Fibroblast of lung (primary cell): ENCODE results near the gene AP2A2. TPM values are rescaled to one million over a fixed set of nuclear protein-coding genes. Genes with fewer than 3 reads are reported as not detected.

Experiments used
- DNase-seq, 2 donors: peaks; one replicate each; pipeline versions ENCODE4 v3.0.0 to v3.0.0-alpha.2; 2010; ENCODE audit warnings: low read depth in 2 of 2
- H2AFZ ChIP-seq: 2 replicates; pipeline ENCODE4 v1.5.1; 2012; ENCODE audit warnings: low read length, control low read depth, inconsistent platforms
- H3K27ac ChIP-seq: 2 replicates; pipeline ENCODE4 v1.5.1; 2011; ENCODE audit warnings: low read length, control low read depth; ENCODE audit not compliant: insufficient read depth
- H3K27me3 ChIP-seq: 2 replicates; pipeline ENCODE4 v1.5.1; 2011; ENCODE audit warnings: mild to moderate bottlenecking, low read length; ENCODE audit not compliant: control insufficient read depth, insufficient read depth
- H3K36me3 ChIP-seq: 2 replicates; pipeline ENCODE4 v1.5.1; 2011; ENCODE audit warnings: low read length; ENCODE audit not compliant: control insufficient read depth, insufficient read depth
- H3K4me1 ChIP-seq: 2 replicates; pipeline ENCODE4 v1.5.1; 2011; ENCODE audit warnings: low read length; ENCODE audit not compliant: control insufficient read depth, insufficient read depth; ENCODE audit errors: extremely low read depth
- H3K4me2 ChIP-seq: 2 replicates; pipeline ENCODE4 v1.5.1; 2011; ENCODE audit warnings: low read length, control low read depth; ENCODE audit not compliant: insufficient read depth; ENCODE audit errors: extremely low read depth
- H3K4me3 ChIP-seq, 4 experiments: fragments of 200-600 bp in 1 of 4; sonication (generic) in 1 of 4; replicated peaks in 1 of 4; 2 replicates each; pipeline ENCODE4 v1.5.1; 2011 to 2016; ENCODE audit warnings: low read length in 4 of 4, low read depth in 3 of 4, mild to moderate bottlenecking in 3 of 4, control low read depth in 2 of 4, inconsistent platforms in 1 of 4, mixed read lengths in 1 of 4; ENCODE audit not compliant: insufficient read depth in 1 of 4; ENCODE audit errors: control extremely low read depth in 1 of 4
- H3K79me2 ChIP-seq: 2 replicates; pipeline ENCODE4 v1.5.1; 2012; ENCODE audit warnings: mild to moderate bottlenecking, low read length, inconsistent platforms; ENCODE audit not compliant: control insufficient read depth, insufficient read depth
- H3K9ac ChIP-seq: 2 replicates; pipeline ENCODE4 v1.5.1; 2011; ENCODE audit warnings: mild to moderate bottlenecking, low read length, control low read depth; ENCODE audit not compliant: insufficient read depth
- H3K9me3 ChIP-seq: 2 replicates; pipeline ENCODE4 v1.5.1; 2012; ENCODE audit warnings: low read depth, low read length; ENCODE audit not compliant: control insufficient read depth, insufficient read depth
- H4K20me1 ChIP-seq: 2 replicates; pipeline ENCODE4 v1.5.1; 2011; ENCODE audit warnings: low read length; ENCODE audit not compliant: control insufficient read depth, insufficient read depth; ENCODE audit errors: extremely low read depth
- CTCF ChIP-seq, 2 donors: IDR thresholded peaks in 1 of 2; conservative IDR thresholded peaks in 1 of 2; 1 replicate in 1 of 2; 2 replicates in 1 of 2; pipeline ENCODE4 v1.5.1; 2011 to 2012; ENCODE audit warnings: low read length in 2 of 2, control low read depth in 1 of 2, inconsistent platforms in 1 of 2, low read depth in 1 of 2, mild to moderate bottlenecking in 1 of 2
- EZH2 ChIP-seq: IDR thresholded peaks from 2 replicates; pipeline ENCODE4 v1.5.1; 2012; ENCODE audit warnings: low read length, control low read depth, mild to moderate bottlenecking; ENCODE audit errors: missing control alignments
- polyA plus RNA-seq, 2 donors: library from polyadenylated mRNA; depleted of rRNA in 1 of 2; stranded (reverse) in 1 of 2; unstranded in 1 of 2; fragments of >200 nt; gene quantifications; 2 replicates each; pipeline ENCODE4 v1.2.1, GENCODE V29; 2011 to 2012; ENCODE audit warnings: missing spikeins in 1 of 2
- total RNA-seq: library from RNA; depleted of rRNA; stranded (reverse); fragments of >200 nt; gene quantifications from 2 replicates; pipeline ENCODE4 v1.2.1, GENCODE V29; 2014

The AP2A2 gene
- total and polyA plus RNA-seq, 2 donors (not counting 1 experiment from before 2014, with no cell fraction given), result 21.6 to 46.1 TPM

- Histone ChIP-seq H3K9me3 (no peaks in the 10 kb centered on the region), H3K9ac (no peak overlapping the region), H3K36me3 (no peaks in the 10 kb centered on the region), H3K4me3 (no peak overlapping the region), H3K27ac (no peak overlapping the region), H3K4me2 (no peak overlapping the region), H3K4me1 (no peaks in the 10 kb centered on the region), H3K27me3 (peaks cover 11% of the 10 kb centered on the region), H2AFZ (no peak overlapping the region), H4K20me1 (no peaks in the 10 kb centered on the region), H3K79me2 (no peaks in the 10 kb centered on the region)
- peak; percentile 34 to 48 for DNase-seq
- TF ChIP-seq CTCF (conservative IDR thresholded peaks at IDR 0.05 in 1 of 2, IDR thresholded peaks at IDR 0.05 in 1 of 2; ENCODE audit: low read depth in 1 of 2, low read length in 2 of 2) (peak; percentile 66 to 84), EZH2 (no peak)
Measured at GRCh38 chr11:1050581-1051355, 125.1 kb downstream of the AP2A2 start.

GRCh38 chr11:1051356-1052132, 125.9 kb downstream of the AP2A2 start:
- H2AFZ ChIP-seq, result no peak overlapping the region
- no peak for DNase-seq
- H3K4me1 ChIP-seq, result no peaks in the 10 kb centered on the region
- H3K79me2 ChIP-seq, result no peaks in the 10 kb centered on the region
- no peak overlapping the region for H3K27ac ChIP-seq
- no peaks in the 10 kb centered on the region for H3K9me3 ChIP-seq
- H3K27me3 ChIP-seq, result peaks cover 17% of the 10 kb centered on the region
- no peak overlapping the region for H3K4me2 ChIP-seq
- no peaks in the 10 kb centered on the region for H4K20me1 ChIP-seq
- H3K9ac ChIP-seq, result no peak overlapping the region
- TF ChIP-seq CTCF (conservative IDR thresholded peaks at IDR 0.05 in 1 of 2, IDR thresholded peaks at IDR 0.05 in 1 of 2; ENCODE audit: low read depth in 1 of 2, low read length in 2 of 2), result no peak
- no peak for TF ChIP-seq EZH2
- H3K4me3 ChIP-seq, result no peak overlapping the region
- no peaks in the 10 kb centered on the region for H3K36me3 ChIP-seq
